ENCODE data around the gene COG5.

GRCh38 chr7:107173691-107174406 lies 389.9 kb downstream of the COG5 start:
- TF ChIP-seq CTCF (conservative IDR thresholded peaks at IDR 0.05; ENCODE audit: low read depth, low read length) (no peak), RCOR1 (IDR thresholded peaks at IDR 0.05; ENCODE audit: insufficient replicate concordance, low read length) (no peak), MAZ (IDR thresholded peaks at IDR 0.05; ENCODE audit: borderline replicate concordance, low read depth, low read length) (no peak), ELK1 (IDR thresholded peaks at IDR 0.05; ENCODE audit: borderline replicate concordance, low read depth, low read length) (no peak), FOS (IDR thresholded peaks at IDR 0.05; ENCODE audit: low read depth, low read length) (no peak), CEBPB (IDR thresholded peaks at IDR 0.05; ENCODE audit: low read depth, low read length) (no peak), RAD21 (IDR thresholded peaks at IDR 0.05; ENCODE audit: low read length) (no peak), POLR2A (IDR thresholded peaks at IDR 0.05; ENCODE audit: low read depth, low read length) (no peak), MAFK (IDR thresholded peaks at IDR 0.05; ENCODE audit: low read depth, low read length) (no peak), USF2 (IDR thresholded peaks at IDR 0.05; ENCODE audit: low read depth, low read length) (no peak), RFX5 (IDR thresholded peaks at IDR 0.05; ENCODE audit: low read depth, low read length) (no peak)

Data from IMR-90 (cell line).